K562 (cell line): ENCODE measurements around the gene TRMT1L. TPM values are rescaled to one million over a fixed set of nuclear protein-coding genes. Genes with fewer than 3 reads are reported as not detected.
A peak's percentile ranks its signal among the peaks of the same experiment; 100 is the strongest.

Source experiments
- CBX3 ChIP-seq, 2 experiments: IDR thresholded peaks; 1 replicate in 1 of 2; 2 replicates in 1 of 2; pipeline ENCODE4 v1.6.1; 2012; ENCODE audit warnings: inconsistent platforms in 2 of 2, low read length in 2 of 2, borderline replicate concordance in 1 of 2, control low read depth in 1 of 2
- CEBPB ChIP-seq: fragments of 450-650 bp; IDR thresholded peaks from 2 replicates; pipeline ENCODE4 v1.6.1; 2016; ENCODE audit warnings: missing genetic modification characterization, missing compliant biosample characterization
- ELF2 ChIP-seq: fragments of 250-450 bp; sonication (Bioruptor Pico); IDR thresholded peaks from 2 replicates; pipeline ENCODE4 v1.5.0; 2021; ENCODE audit warnings: mild to moderate bottlenecking
- GABPA ChIP-seq: fragments of 200-800 bp; sonication (Bioruptor generic); conservative IDR thresholded peaks from 2 replicates; pipeline ENCODE4 v1.6.1; 2016; ENCODE audit warnings: low read depth, missing genetic modification characterization, missing compliant biosample characterization
- KAT2B ChIP-seq: IDR thresholded peaks from one replicate; pipeline ENCODE4 v1.6.1; 2012; ENCODE audit warnings: low read depth, mild to moderate bottlenecking, control low read depth, inconsistent platforms, low read length, moderate library complexity
- MAFF ChIP-seq: IDR thresholded peaks from 2 replicates; pipeline ENCODE4 v1.6.1; 2012; ENCODE audit warnings: low read length, improper control_type of control experiment
- MCM5 ChIP-seq: fragments of 450-650 bp; IDR thresholded peaks from 2 replicates; pipeline ENCODE4 v1.6.1; 2016; ENCODE audit warnings: low read depth
- MCM7 ChIP-seq, 2 experiments: fragments of 450-650 bp; IDR thresholded peaks; 2 replicates each; pipeline ENCODE4 v1.6.1; 2016 to 2018
- MITF ChIP-seq: IDR thresholded peaks from 2 replicates; pipeline ENCODE4 v1.6.1; 2014; ENCODE audit warnings: antibody characterized with exemption
- NEUROD1 ChIP-seq: fragments of 150-350 bp; IDR thresholded peaks from 2 replicates; pipeline ENCODE4 v1.6.1; 2014; ENCODE audit warnings: borderline replicate concordance, low read length, low read depth; ENCODE audit not compliant: partially characterized antibody
- NFIC ChIP-seq: fragments of 450-650 bp; IDR thresholded peaks from 2 replicates; pipeline ENCODE4 v1.6.1; 2017; ENCODE audit warnings: mild to moderate bottlenecking, inconsistent platforms
- POLR2A ChIP-seq: fragments of 450-650 bp; conservative IDR thresholded peaks from 2 replicates; pipeline ENCODE4 v1.6.1; 2016
- PRDM10 ChIP-seq: fragments of 450-650 bp; IDR thresholded peaks from 2 replicates; pipeline ENCODE4 v1.6.1; 2018; ENCODE audit not compliant: partially characterized antibody
- RBM15 ChIP-seq: fragments of 200-400 bp; formaldehyde crosslinking; IDR thresholded peaks from 2 replicates; pipeline ENCODE4 v1.6.1; 2018; ENCODE audit warnings: mild to moderate bottlenecking, low read length, moderate library complexity; ENCODE audit not compliant: insufficient read depth
- SIN3A ChIP-seq, 2 experiments: fragments of 150-350 bp in 1 of 2; IDR thresholded peaks; 2 replicates each; pipeline ENCODE4 v1.6.1; 2011 to 2016; ENCODE audit warnings: borderline replicate concordance in 2 of 2, low read depth in 2 of 2, low read length in 2 of 2, mild to moderate bottlenecking in 2 of 2, moderate library complexity in 2 of 2; ENCODE audit not compliant: control insufficient read depth in 1 of 2
- TOE1 ChIP-seq, 2 experiments: fragments of 450-650 bp in 1 of 2; sonication (generic) in 1 of 2; formaldehyde crosslinking in 1 of 2; IDR thresholded peaks; 2 replicates each; pipeline versions ENCODE4 v1.7.1 to v1.8.0; 2016 to 2022; ENCODE audit warnings: borderline replicate concordance in 2 of 2, mild to moderate bottlenecking in 2 of 2, antibody characterized with exemption in 1 of 2, inconsistent platforms in 1 of 2, low read depth in 1 of 2, missing genetic modification reagents in 1 of 2, moderate library complexity in 1 of 2
- ZC3H11A ChIP-seq: IDR thresholded peaks from 2 replicates; pipeline ENCODE4 v1.6.1; 2012; ENCODE audit warnings: low read depth, low read length, improper control_type of control experiment
- ZKSCAN8 ChIP-seq: fragments of 200-800 bp; sonication (Bioruptor generic); IDR thresholded peaks from 2 replicates; pipeline ENCODE4 v1.6.1; 2016; ENCODE audit warnings: missing genetic modification characterization, missing compliant biosample characterization
- ZNF124 ChIP-seq: sonication (generic); formaldehyde crosslinking; IDR thresholded peaks from 2 replicates; pipeline ENCODE4 v1.8.1; 2022; ENCODE audit warnings: missing genetic modification reagents
- ZNF140 ChIP-seq: fragments of 250-450 bp; sonication (Bioruptor Pico); IDR thresholded peaks from 2 replicates; pipeline ENCODE4 v1.8.0; 2021; ENCODE audit warnings: moderate library complexity, mild to moderate bottlenecking, inconsistent platforms
- ZNF197 ChIP-seq: fragments of 200-800 bp; sonication (Bioruptor generic); IDR thresholded peaks from 2 replicates; pipeline ENCODE4 v1.6.1; 2016; ENCODE audit warnings: low read depth, missing genetic modification characterization, missing compliant biosample characterization
- ZNF445 ChIP-seq: fragments of 250-450 bp; sonication (Bioruptor Pico); IDR thresholded peaks from 2 replicates; pipeline ENCODE4 v1.4.0; 2020; ENCODE audit warnings: low read depth, mild to moderate bottlenecking, moderate library complexity
- ZNF696 ChIP-seq: fragments of 250-450 bp; sonication (Bioruptor Pico); conservative IDR thresholded peaks from 2 replicates; pipeline ENCODE4 v1.4.0; 2020; ENCODE audit warnings: mild to moderate bottlenecking, moderate library complexity
- polyA plus RNA-seq, 8 experiments: library from polyadenylated mRNA; depleted of rRNA in 4 of 8; stranded (reverse) in 5 of 8; unstranded in 3 of 8; fragments of >200 nt; fragmentation: Nextera tagmentation in 2 of 8; fragmentation: Illumina TruSeq in 1 of 8; extraction: Ambion mirVana in 2 of 8; extraction: Trizol in 1 of 8; gene quantifications; 2 replicates each; pipeline versions ENCODE4 v1.2.1 to v1.2.3, GENCODE V29; 2011 to 2014; ENCODE audit warnings: inconsistent platforms in 1 of 8, missing spikeins in 1 of 8
- total RNA-seq, 7 experiments: library from RNA; depleted of rRNA in 6 of 7; stranded (reverse); fragments of >200 nt in 6 of 7; fragmentation: Illumina TruSeq in 2 of 7; extraction: Trizol in 2 of 7; gene quantifications; 2 replicates each; pipeline versions ENCODE4 v1.2.1 to v1.2.3, GENCODE V29; 2011 to 2021; ENCODE audit warnings: low replicate concordance in 1 of 7

Gene TRMT1L
- total and polyA plus RNA-seq, 9 of the 15 experiments (the other 6 are each of a cell fraction or from before 2014, with no cell fraction given), result 6.4 to 88.9 (median 32.9) TPM

GRCh38 chr1:185157599-185158412, 1.1 kb upstream of the TRMT1L start (continued):
- TF ChIP-seq MCM5, result no peak
- no peak for TF ChIP-seq NEUROD1
- TF ChIP-seq PRDM10, result peak; percentile 57
- TF ChIP-seq ELF2, result no peak
- TF ChIP-seq ZNF445 (CRISPR knock-in tag), result no peak
- TF ChIP-seq ZNF197 (CRISPR knock-in tag), result no peak
- TF ChIP-seq POLR2A, result peak; percentile 3
- no peak for TF ChIP-seq ZKSCAN8 (CRISPR knock-in tag)
- no peak for TF ChIP-seq NFIC
- no peak for TF ChIP-seq SIN3A (IDR thresholded peaks at IDR 0.05; ENCODE audit: borderline replicate concordance in 2 of 2, control insufficient read depth in 1 of 2, low read depth in 2 of 2, low read length in 2 of 2)
- TF ChIP-seq CBX3 (IDR thresholded peaks at IDR 0.05; ENCODE audit: borderline replicate concordance in 1 of 2, low read length in 2 of 2), result no peak
- TF ChIP-seq KAT2B, result no peak
- TF ChIP-seq GABPA (tag), result no peak
- no peak for TF ChIP-seq MITF
- no peak for TF ChIP-seq ZNF696 (CRISPR knock-in tag)
- no peak for TF ChIP-seq MCM7 (IDR thresholded peaks at IDR 0.05)
- no peak for TF ChIP-seq ZC3H11A
- TF ChIP-seq TOE1 (IDR thresholded peaks at IDR 0.05; ENCODE audit: borderline replicate concordance), result no peak
- no peak for TF ChIP-seq TOE1 (CRISPR knock-in tag; IDR thresholded peaks at IDR 0.05; ENCODE audit: borderline replicate concordance, low read depth)
- TF ChIP-seq MAFF, result no peak
- TF ChIP-seq RBM15, result no peak
- no peak for TF ChIP-seq ZNF124 (CRISPR knock-in tag)
- TF ChIP-seq ZNF140 (CRISPR knock-in tag), result no peak
- TF ChIP-seq CEBPB (tag), result no peak
